ENCODE measurements around the gene PRKX.

DNA sequence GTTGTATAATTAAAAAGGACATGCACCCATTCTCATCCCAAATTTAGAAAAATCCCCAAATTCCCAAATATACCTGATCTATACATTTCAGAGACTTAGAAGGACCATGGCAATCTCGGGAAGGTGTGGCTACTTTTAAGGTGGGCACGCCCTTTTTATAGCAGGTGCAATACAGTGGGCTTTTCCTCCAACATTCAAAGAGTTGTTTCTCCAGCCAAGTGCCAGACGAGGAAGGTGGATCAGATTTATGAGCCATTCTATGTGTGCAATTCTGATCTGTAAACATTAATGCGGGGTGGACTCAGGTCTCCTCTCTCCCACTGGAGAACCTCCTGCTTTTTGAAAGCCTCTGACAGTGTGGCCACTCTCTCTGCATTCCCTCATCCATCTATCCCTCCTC, 33.8 kb downstream of the PRKX start:
- TF ChIP-seq POLR2AphosphoS5 (IDR thresholded peaks at IDR 0.05; ENCODE audit: low read depth, low read length) (no peak), REST (IDR thresholded peaks at IDR 0.05; ENCODE audit: insufficient read depth in 1 of 2, low read depth in 2 of 2, low read length in 1 of 2) (no peak), SIN3A (IDR thresholded peaks at IDR 0.05; ENCODE audit: borderline replicate concordance, insufficient read depth, low read depth, low read length) (no peak), CTCF (IDR thresholded peaks at IDR 0.05) (no peak), TCF7L2 (IDR thresholded peaks at IDR 0.05; ENCODE audit: low read depth, low read length) (no peak)
